KOPT-K1 (cell line): Measurements from ENCODE around the gene ALAD.
"Not testable (repeated sequence)": the region's sequence is repeated elsewhere in the genome, so short reads cannot be mapped to it uniquely, and the experiment has no call there.

Source experiments
- H3K27ac ChIP-seq: fragments of 200-600 bp; sonication (generic); 2 replicates; pipeline ENCODE4 v1.5.1; 2016; ENCODE audit warnings: antibody characterized with exemption, mild to moderate bottlenecking, low read depth, low read length; ENCODE audit not compliant: poor library complexity, severe bottlenecking
- H3K36me3 ChIP-seq: fragments of 200-600 bp; sonication (generic); 2 replicates; pipeline ENCODE4 v1.5.1; 2017; ENCODE audit warnings: antibody characterized with exemption, mild to moderate bottlenecking, low read length, moderate library complexity; ENCODE audit not compliant: insufficient read depth
- H3K9me3 ChIP-seq: fragments of 200-600 bp; sonication (generic); 2 replicates; pipeline ENCODE4 v1.5.1; 2017; ENCODE audit warnings: antibody characterized with exemption, low read length, mild to moderate bottlenecking; ENCODE audit not compliant: insufficient read depth, poor library complexity, severe bottlenecking

Gene ALAD

GRCh38 chr9:113409883-113410206 is 8.8 kb upstream of the ALAD start:
- Histone ChIP-seq H3K36me3 (peaks cover 27% of the 10 kb centered on the region), H3K27ac (peak overlapping the region; percentile 94), H3K9me3 (no peaks in the 10 kb centered on the region)

- Histone ChIP-seq H3K9me3 (no peaks in the 10 kb centered on the region), H3K36me3 (peaks cover 27% of the 10 kb centered on the region), H3K27ac (peak overlapping the region; percentile 94)
These were observed 8.4 kb upstream of the ALAD start for GRCh38 chr9:113409481-113409880.

GRCh38 chr9:113406873-113407511 is 5.9 kb upstream of the ALAD start:
- H3K27ac ChIP-seq, H3K9me3 ChIP-seq: not testable (repeated sequence)
- peaks cover 27% of the 10 kb centered on the region for H3K36me3 ChIP-seq

GRCh38 chr9:113406353-113406752 is 5.3 kb upstream of the ALAD start:
- H3K9me3 ChIP-seq: not testable (repeated sequence)

GRCh38 chr9:113403646-113404045 is 2.6 kb upstream of the ALAD start:
- Histone ChIP-seq H3K36me3 (peaks cover 19% of the 10 kb centered on the region), H3K9me3 (no peaks in the 10 kb centered on the region), H3K27ac (no peak overlapping the region)

More at GRCh38 chr9:113406353-113406752, 5.3 kb upstream of the ALAD start:
- not testable (repeated sequence) for H3K27ac ChIP-seq
- peaks cover 27% of the 10 kb centered on the region for H3K36me3 ChIP-seq

GRCh38 chr9:113399646-113400200 is 1.4 kb downstream of the ALAD start:
- Histone ChIP-seq H3K9me3 (no peaks in the 10 kb centered on the region), H3K36me3 (no peaks in the 10 kb centered on the region), H3K27ac (no peak overlapping the region)

GRCh38 chr9:113398796-113399195 is 2.3 kb downstream of the ALAD start:
- H3K36me3 ChIP-seq: no peaks in the 10 kb centered on the region
- H3K27ac ChIP-seq: no peak overlapping the region
- H3K9me3 ChIP-seq: no peaks in the 10 kb centered on the region

- H3K27ac ChIP-seq: no peak overlapping the region
- H3K36me3 ChIP-seq: peaks cover 11% of the 10 kb centered on the region; the same call in 1 of the 2 replicates
- H3K9me3 ChIP-seq: no peaks in the 10 kb centered on the region
These were observed 3.9 kb downstream of the ALAD start for GRCh38 chr9:113397203-113397631.

GRCh38 chr9:113395000-113395861 is 5.9 kb downstream of the ALAD start:
- Histone ChIP-seq H3K27ac (no peak overlapping the region), H3K9me3 (no peaks in the 10 kb centered on the region), H3K36me3 (peaks cover 31% of the 10 kb centered on the region; the same call in 1 of the 2 replicates)

- Histone ChIP-seq H3K27ac (no peak overlapping the region), H3K36me3 (peaks cover 50% of the 10 kb centered on the region), H3K9me3 (no peaks in the 10 kb centered on the region)
These were observed 7.8 kb downstream of the ALAD start for GRCh38 chr9:113393281-113393680.

- H3K27ac ChIP-seq: no peak overlapping the region
- peaks cover 58% of the 10 kb centered on the region for H3K36me3 ChIP-seq
These were observed 9.2 kb downstream of the ALAD start for GRCh38 chr9:113391917-113392316.

GRCh38 chr9:113390192-113390960 is 10.7 kb downstream of the ALAD start:
- Histone ChIP-seq H3K36me3 (peaks cover 59% of the 10 kb centered on the region), H3K27ac (no peak overlapping the region), H3K9me3 (no peaks in the 10 kb centered on the region)

More at GRCh38 chr9:113391917-113392316, 9.2 kb downstream of the ALAD start:
- no peaks in the 10 kb centered on the region for H3K9me3 ChIP-seq

- H3K27ac ChIP-seq: no peak overlapping the region
- H3K36me3 ChIP-seq: peaks cover 59% of the 10 kb centered on the region
- no peaks in the 10 kb centered on the region for H3K9me3 ChIP-seq
These were observed 11.6 kb downstream of the ALAD start for GRCh38 chr9:113389451-113389850.

GRCh38 chr9:113388833-113389232 is 12.3 kb downstream of the ALAD start:
- Histone ChIP-seq H3K9me3 (no peaks in the 10 kb centered on the region), H3K36me3 (peaks cover 59% of the 10 kb centered on the region), H3K27ac (peak overlapping the region; percentile 36)
